HG02571 (cell line): Measurements from ENCODE around the gene ITPR1.
"Not testable (repeated sequence)": the region's sequence is repeated elsewhere in the genome, so short reads cannot be mapped to it uniquely, and the experiment has no call there.

Experiments
- ATAC-seq: cut with Tn5 transposase; IDR thresholded peaks from one replicate; pipeline ENCODE4 v1.9.1; 2021; ENCODE audit warnings: mild to moderate bottlenecking, moderate library complexity; ENCODE audit not compliant: unreplicated experiment

ITPR1 gene

GRCh38 chr3:4753073-4753691 is 260.0 kb downstream of the ITPR1 start:
- no peak for ATAC-seq

- ATAC-seq: peak; percentile 67
These were observed 261.3 kb downstream of the ITPR1 start for GRCh38 chr3:4754180-4755086.

GRCh38 chr3:4755566-4755965 is 262.4 kb downstream of the ITPR1 start:
- no peak for ATAC-seq

GRCh38 chr3:4756057-4756775 is 263.1 kb downstream of the ITPR1 start:
- ATAC-seq: no peak

- ATAC-seq: no peak
These were observed 263.9 kb downstream of the ITPR1 start for GRCh38 chr3:4756855-4757574.

GRCh38 chr3:4757575-4758248 is 264.6 kb downstream of the ITPR1 start:
- ATAC-seq: no peak

- ATAC-seq: no peak
These were observed 265.2 kb downstream of the ITPR1 start for GRCh38 chr3:4758249-4758860.

- no peak for ATAC-seq
These were observed 266.0 kb downstream of the ITPR1 start for GRCh38 chr3:4758957-4759656.

- no peak for ATAC-seq
These were observed 266.7 kb downstream of the ITPR1 start for GRCh38 chr3:4759689-4760312.

GRCh38 chr3:4761759-4762158 is 268.6 kb downstream of the ITPR1 start:
- no peak for ATAC-seq

GRCh38 chr3:4762481-4763230 is 269.5 kb downstream of the ITPR1 start:
- ATAC-seq: not testable (repeated sequence)

- ATAC-seq: no peak
These were observed 270.6 kb downstream of the ITPR1 start for GRCh38 chr3:4763604-4764247.

- ATAC-seq: no peak
These were observed 272.1 kb downstream of the ITPR1 start for GRCh38 chr3:4765212-4765611.

- no peak for ATAC-seq
These were observed 273.1 kb downstream of the ITPR1 start for GRCh38 chr3:4766263-4766662.

- ATAC-seq: no peak
These were observed 273.8 kb downstream of the ITPR1 start for GRCh38 chr3:4766716-4767499.

GRCh38 chr3:4768021-4768420 is 274.9 kb downstream of the ITPR1 start:
- no peak for ATAC-seq

- ATAC-seq: no peak
These were observed 275.4 kb downstream of the ITPR1 start for GRCh38 chr3:4768521-4768920.
